GM18502 (cell line): Measurements from ENCODE around the gene CIZ1.

ENCODE experiments used
- ATAC-seq: cut with Tn5 transposase; IDR thresholded peaks from one replicate; pipeline ENCODE4 v1.9.1; 2021; ENCODE audit warnings: mild to moderate bottlenecking; ENCODE audit not compliant: unreplicated experiment, poor library complexity

The CIZ1 gene

GRCh38 chr9:128164307-128164885 is 27.0 kb downstream of the CIZ1 start:
- no peak for ATAC-seq

GRCh38 chr9:128163523-128164306 is 27.7 kb downstream of the CIZ1 start:
- ATAC-seq = no peak

GRCh38 chr9:128163027-128163515 is 28.3 kb downstream of the CIZ1 start:
- no peak for ATAC-seq

- ATAC-seq = no peak
These were observed 29.0 kb downstream of the CIZ1 start for GRCh38 chr9:128162215-128163026.

GRCh38 chr9:128161215-128161902 is 30.0 kb downstream of the CIZ1 start:
- no peak for ATAC-seq

- peak; percentile 13 for ATAC-seq
These were observed 30.8 kb downstream of the CIZ1 start for GRCh38 chr9:128160603-128160987.

GRCh38 chr9:128159784-128160602 is 31.4 kb downstream of the CIZ1 start, which contains the start of gene BBLN:
TSS of gene BBLN (plus strand) at chr9:128160265. CDS start at chr9:128160408, 143 bp downstream.
- peak; percentile 74 for ATAC-seq

GRCh38 chr9:128159522-128159783 is 31.9 kb downstream of the CIZ1 start:
- ATAC-seq = peak; percentile 31

GRCh38 chr9:128155736-128156500 is 35.5 kb downstream of the CIZ1 start:
- no peak for ATAC-seq

- no peak for ATAC-seq
These were observed 37.3 kb downstream of the CIZ1 start for GRCh38 chr9:128153947-128154695.

- no peak for ATAC-seq
These were observed 38.1 kb downstream of the CIZ1 start for GRCh38 chr9:128153060-128153946.

GRCh38 chr9:128152133-128153059 is 39.0 kb downstream of the CIZ1 start:
- ATAC-seq = no peak

- ATAC-seq = no peak
These were observed 39.9 kb downstream of the CIZ1 start for GRCh38 chr9:128151309-128152132.

- ATAC-seq = no peak
These were observed 40.6 kb downstream of the CIZ1 start for GRCh38 chr9:128150594-128151308.
